Kidney (tissue), 14 donors: ENCODE data around the gene SIRPA. TPM values are rescaled to one million over a fixed set of nuclear protein-coding genes. Genes with fewer than 3 reads are reported as not detected.

ENCODE experiments used
- DNase-seq, 5 donors: peaks; one replicate each; pipeline ENCODE4 v3.0.0-alpha.2; 2013 to 2020
- FAIRE-seq: peaks from 2 replicates; lab custom pipeline; 2012; peaks lifted over from hg19 to GRCh38; lab: Jason Lieb, UNC
- H3K27ac ChIP-seq, 2 donors: one replicate each; pipeline ENCODE4 v1.7.0; 2013; ENCODE audit warnings: low read depth in 2 of 2, low read length in 2 of 2, inconsistent platforms in 1 of 2
- H3K27me3 ChIP-seq: one replicate; pipeline ENCODE4 v1.7.1; 2013; ENCODE audit warnings: low read length, inconsistent platforms; ENCODE audit not compliant: control insufficient read depth, insufficient read depth
- H3K36me3 ChIP-seq, 3 donors: one replicate each; pipeline versions ENCODE4 v1.7.0 to v1.7.1; 2013; ENCODE audit warnings: low read length in 3 of 3, control low read depth in 1 of 3, inconsistent platforms in 1 of 3; ENCODE audit not compliant: insufficient read depth in 3 of 3, control insufficient read depth in 2 of 3
- H3K4me1 ChIP-seq, 3 donors: one replicate each; pipeline versions ENCODE4 v1.7.0 to v1.7.1; 2013; ENCODE audit warnings: low read length in 3 of 3, inconsistent platforms in 1 of 3, low read depth in 1 of 3; ENCODE audit not compliant: control insufficient read depth in 2 of 3, insufficient read depth in 2 of 3
- H3K4me3 ChIP-seq, 3 donors: one replicate each; pipeline versions ENCODE4 v1.7.0 to v1.8.1; 2013; ENCODE audit warnings: low read length in 3 of 3, control low read depth in 1 of 3, inconsistent platforms in 1 of 3
- H3K9ac ChIP-seq, 3 donors: one replicate each; pipeline versions ENCODE4 v1.7.0 to v1.7.1; 2013; ENCODE audit warnings: low read length in 3 of 3, control low read depth in 1 of 3, inconsistent platforms in 1 of 3
- H3K9me3 ChIP-seq, 3 donors: one replicate each; pipeline versions ENCODE4 v1.7.0 to v1.7.1; 2013; ENCODE audit warnings: low read length in 3 of 3, control low read depth in 1 of 3, inconsistent platforms in 1 of 3; ENCODE audit not compliant: control insufficient read depth in 2 of 3, insufficient read depth in 1 of 3
- intact Hi-C: fragments of 100-400 bp; cut with DNase I; formaldehyde crosslinking; loops from one replicate; pipeline ENCODE4 v1.11.1; 2022
- polyA plus RNA-seq: library from polyadenylated mRNA; stranded (reverse); fragments of 350-450 nt; fragmentation: Illumina TruSeq; extraction: RNeasy Lipid Tissue Mini Kit (QIAGEN cat#74804); gene quantifications from one replicate; pipeline ENCODE4 v1.2.3, GENCODE V29; 2014; ENCODE audit warnings: low read depth, low replicate concordance; ENCODE audit not compliant: insufficient read depth
- total RNA-seq: library from RNA; stranded (reverse); fragmentation: NEBNext Ultra II Directional; extraction: Animal tissue kit (Norgen Biotek cat#: 25700); gene quantifications from one replicate; pipeline ENCODE4 v1.2.1, GENCODE V29; 2021
- TF ChIP-seq, protein P1 (sequence below): IDR thresholded peaks from 3 replicates; pipeline ENCODE4 v1.5.1; 2012; ENCODE audit warnings: mild to moderate bottlenecking, moderate library complexity, borderline replicate concordance; ENCODE audit not compliant: insufficient read depth; ENCODE audit errors: extremely low read depth
- donor health status: control.
- donor health status: control.
- donor health status: control.
- donor health status: control.
- donor health status: control.
- donor health status: DM: yes; HTN: yes; CAD: no.
- donor health status: Normal renal cell carcinoma (clear cell type).

The SIRPA gene
- total and polyA plus RNA-seq, 2 donors from 2014 or later: 24.7 to 46.6 TPM

DNA sequence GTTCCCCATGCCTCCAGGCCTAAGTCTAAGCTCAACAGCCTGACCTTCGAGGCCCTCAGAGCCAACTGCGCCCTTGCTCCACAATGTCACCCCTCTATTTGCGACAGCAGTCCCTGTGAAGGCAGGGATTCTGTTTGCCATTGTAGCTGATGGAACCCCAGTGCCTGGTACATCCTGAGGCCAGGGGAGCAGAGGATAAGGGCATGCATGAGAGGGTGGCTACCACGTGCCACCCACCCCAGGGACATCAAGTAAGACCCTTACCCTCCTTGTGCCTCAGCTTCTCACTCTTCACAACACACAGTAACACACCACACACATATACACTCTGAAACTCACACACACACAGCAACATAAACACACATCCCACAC, 20.0 kb upstream of the SIRPA start:
- FAIRE-seq: no peak
- no peak overlapping the region for H3K9ac ChIP-seq
- peaks cover 0 to 6% (median 4%) of the 10 kb centered on the region in 3 donors for H3K4me1 ChIP-seq
- H3K27ac ChIP-seq: no peak overlapping the region
- no peak for DNase-seq
- no peak overlapping the region for H3K4me3 ChIP-seq
- no peaks in the 10 kb centered on the region for H3K27me3 ChIP-seq
- H3K9me3 ChIP-seq: no peaks in the 10 kb centered on the region
- TF ChIP-seq, protein P1, sequence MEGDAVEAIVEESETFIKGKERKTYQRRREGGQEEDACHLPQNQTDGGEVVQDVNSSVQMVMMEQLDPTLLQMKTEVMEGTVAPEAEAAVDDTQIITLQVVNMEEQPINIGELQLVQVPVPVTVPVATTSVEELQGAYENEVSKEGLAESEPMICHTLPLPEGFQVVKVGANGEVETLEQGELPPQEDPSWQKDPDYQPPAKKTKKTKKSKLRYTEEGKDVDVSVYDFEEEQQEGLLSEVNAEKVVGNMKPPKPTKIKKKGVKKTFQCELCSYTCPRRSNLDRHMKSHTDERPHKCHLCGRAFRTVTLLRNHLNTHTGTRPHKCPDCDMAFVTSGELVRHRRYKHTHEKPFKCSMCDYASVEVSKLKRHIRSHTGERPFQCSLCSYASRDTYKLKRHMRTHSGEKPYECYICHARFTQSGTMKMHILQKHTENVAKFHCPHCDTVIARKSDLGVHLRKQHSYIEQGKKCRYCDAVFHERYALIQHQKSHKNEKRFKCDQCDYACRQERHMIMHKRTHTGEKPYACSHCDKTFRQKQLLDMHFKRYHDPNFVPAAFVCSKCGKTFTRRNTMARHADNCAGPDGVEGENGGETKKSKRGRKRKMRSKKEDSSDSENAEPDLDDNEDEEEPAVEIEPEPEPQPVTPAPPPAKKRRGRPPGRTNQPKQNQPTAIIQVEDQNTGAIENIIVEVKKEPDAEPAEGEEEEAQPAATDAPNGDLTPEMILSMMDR: no peak
- intact Hi-C loops: no loop called here
- no peaks in the 10 kb centered on the region for H3K36me3 ChIP-seq

DNA sequence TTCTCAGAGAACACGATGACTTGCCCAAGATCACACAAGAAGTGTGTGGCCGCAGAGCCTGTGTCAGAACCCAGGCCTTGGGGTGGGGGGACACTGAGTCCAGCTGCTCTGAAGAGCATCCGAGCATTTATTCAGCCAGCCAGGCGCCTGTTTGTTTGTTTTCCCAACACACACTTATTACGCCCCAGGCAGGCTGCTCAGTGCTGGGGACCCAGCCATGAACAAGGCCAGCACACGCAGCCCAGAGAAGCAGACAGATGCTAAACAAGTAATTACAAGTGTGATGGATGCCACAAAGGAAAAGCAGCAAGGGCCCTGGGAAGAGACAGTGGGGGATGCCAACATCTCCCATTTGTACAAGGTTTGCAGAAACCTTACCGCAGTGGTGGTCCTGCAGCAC, 19.4 kb upstream of the SIRPA start:
- DNase-seq (peak in 1 of 5 donors; percentile 24), FAIRE-seq (no peak)
- Histone ChIP-seq H3K36me3 (no peaks in the 10 kb centered on the region), H3K27me3 (no peaks in the 10 kb centered on the region), H3K9me3 (no peaks in the 10 kb centered on the region), H3K4me3 (no peak overlapping the region), H3K9ac (no peak overlapping the region), H3K27ac (no peak overlapping the region), H3K4me1 (peaks cover 0 to 6% (median 4%) of the 10 kb centered on the region in 3 donors)
- TF ChIP-seq, protein P1: no peak
- intact Hi-C loops: no loop called here

DNA sequence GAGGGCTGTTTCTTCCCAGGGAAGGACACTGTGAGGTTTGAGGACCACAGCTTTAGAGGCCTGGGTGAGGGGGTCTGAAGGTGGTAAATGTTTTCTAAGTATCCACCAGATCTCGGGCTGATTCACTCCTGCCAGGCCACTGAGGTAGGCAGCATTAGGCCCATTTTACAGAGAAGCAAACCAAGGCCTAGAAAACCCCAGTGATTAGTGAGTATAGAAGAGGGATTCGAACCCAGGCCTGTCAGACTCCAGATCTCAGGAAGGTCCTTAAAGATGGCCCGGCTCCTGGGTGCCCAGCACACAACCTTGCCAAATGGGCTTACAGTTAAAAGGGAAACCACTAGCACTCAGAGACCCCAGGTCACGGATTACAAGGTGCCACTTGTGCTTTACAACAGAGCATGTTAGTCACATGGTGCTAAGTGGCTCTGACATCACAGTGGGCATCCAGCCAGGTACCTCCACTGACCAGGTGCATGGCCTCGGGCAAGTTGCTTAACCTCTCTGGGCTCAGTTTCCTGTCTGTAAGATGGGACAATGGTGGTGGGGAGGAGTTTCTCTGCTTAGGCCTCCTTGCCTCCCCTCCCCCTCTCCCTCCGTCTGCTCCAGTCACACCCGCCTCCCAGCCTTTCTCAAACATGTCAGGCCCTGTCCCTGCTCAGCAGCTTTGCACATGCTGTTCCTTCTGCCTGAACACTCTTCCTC, 18.8 kb upstream of the SIRPA start:
- TF ChIP-seq, protein P1: no peak
- Histone ChIP-seq H3K27ac (no peak overlapping the region), H3K9ac (no peak overlapping the region), H3K27me3 (no peaks in the 10 kb centered on the region), H3K4me3 (no peak overlapping the region), H3K9me3 (no peaks in the 10 kb centered on the region), H3K4me1 (peaks cover 0 to 6% (median 4%) of the 10 kb centered on the region in 3 donors), H3K36me3 (no peaks in the 10 kb centered on the region)
- DNase-seq (no peak), FAIRE-seq (no peak)
- intact Hi-C loops: no loop called here
